GM12878 (cell line): ENCODE data around the gene PREB. TPM values are rescaled to one million over a fixed set of nuclear protein-coding genes. Genes with fewer than 3 reads are reported as not detected.
A peak's percentile ranks its signal among the peaks of the same experiment; 100 is the strongest.

ENCODE experiments used
- CBX5 ChIP-seq: sonication (generic); IDR thresholded peaks from 2 replicates; pipeline ENCODE4 v1.6.1; 2016; ENCODE audit warnings: low read depth, moderate library complexity, mild to moderate bottlenecking, inconsistent platforms
- CUX1 ChIP-seq: IDR thresholded peaks from 2 replicates; pipeline ENCODE4 v1.6.1; 2012; ENCODE audit warnings: improper control_type of control experiment, low read depth, low read length; ENCODE audit not compliant: insufficient replicate concordance
- E2F8 ChIP-seq: fragments of 450-650 bp; IDR thresholded peaks from 2 replicates; pipeline ENCODE4 v1.6.1; 2018; ENCODE audit warnings: mild to moderate bottlenecking, low read depth, moderate library complexity; ENCODE audit not compliant: partially characterized antibody
- KAT2A ChIP-seq: conservative IDR thresholded peaks from 2 replicates; pipeline ENCODE4 v1.6.1; 2011; ENCODE audit warnings: low read depth, low read length; ENCODE audit not compliant: control insufficient read depth
- POLR2A ChIP-seq: IDR thresholded peaks from 2 replicates; pipeline ENCODE4 v1.6.1; 2011; ENCODE audit warnings: low read depth, mild to moderate bottlenecking, low read length
- POU2F2 ChIP-seq: IDR thresholded peaks from 3 replicates; pipeline ENCODE4 v1.6.1; 2011; ENCODE audit warnings: low read depth, mild to moderate bottlenecking, low read length, borderline replicate concordance
- RAD21 ChIP-seq: IDR thresholded peaks from 2 replicates; pipeline ENCODE4 v1.6.1; 2011; ENCODE audit warnings: mild to moderate bottlenecking, low read depth, low read length, moderate library complexity; ENCODE audit not compliant: insufficient read depth
- RAD51 ChIP-seq: fragments of 450-650 bp; IDR thresholded peaks from 2 replicates; pipeline ENCODE4 v1.6.1; 2016; ENCODE audit warnings: moderate library complexity, mild to moderate bottlenecking, inconsistent platforms
- REST ChIP-seq: IDR thresholded peaks from 2 replicates; pipeline ENCODE4 v1.6.1; 2012; ENCODE audit warnings: mild to moderate bottlenecking, low read depth, low read length
- SMC3 ChIP-seq: IDR thresholded peaks from 2 replicates; pipeline ENCODE4 v1.6.1; 2011; ENCODE audit warnings: low read length, improper control_type of control experiment, borderline replicate concordance
- TAF1 ChIP-seq: IDR thresholded peaks from 2 replicates; pipeline ENCODE4 v1.6.1; 2011; ENCODE audit warnings: mild to moderate bottlenecking, low read depth, low read length, borderline replicate concordance
- USF1 ChIP-seq: IDR thresholded peaks from 2 replicates; pipeline ENCODE4 v1.6.1; 2011; ENCODE audit warnings: borderline replicate concordance, low read depth, mild to moderate bottlenecking, moderate library complexity, mixed read lengths, low read length; ENCODE audit not compliant: insufficient read depth; ENCODE audit errors: extremely low read length
- USF2 ChIP-seq: IDR thresholded peaks from 2 replicates; pipeline ENCODE4 v1.6.1; 2011; ENCODE audit warnings: low read depth, low read length, improper control_type of control experiment, borderline replicate concordance
- YY1 ChIP-seq: IDR thresholded peaks from 2 replicates; pipeline ENCODE4 v1.6.1; 2011; ENCODE audit warnings: low read depth, mild to moderate bottlenecking, low read length
- ZNF207 ChIP-seq: fragments of 450-650 bp; IDR thresholded peaks from 2 replicates; pipeline ENCODE4 v1.6.1; 2014; ENCODE audit warnings: antibody characterized with exemption, mild to moderate bottlenecking, borderline replicate concordance
- polyA plus RNA-seq, 11 experiments: library from polyadenylated mRNA; depleted of rRNA in 4 of 11; unstranded in 6 of 11; stranded (reverse) in 5 of 11; fragments of >200 nt; fragmentation: Nextera tagmentation in 4 of 11; fragmentation: Illumina TruSeq in 1 of 11; extraction: Ambion mirVana in 4 of 11; extraction: Trizol in 1 of 11; gene quantifications; 1 replicate in 1 of 11; 2 replicates in 10 of 11; pipeline versions ENCODE4 v1.2.1 to v1.2.3, GENCODE V29; 2011 to 2016; ENCODE audit warnings: inconsistent platforms in 2 of 11, missing spikeins in 2 of 11, low read depth in 1 of 11
- total RNA-seq, 4 experiments: library from RNA; depleted of rRNA in 3 of 4; stranded (reverse); fragments of >200 nt in 3 of 4; fragmentation: Illumina TruSeq in 1 of 4; extraction: Trizol in 1 of 4; gene quantifications; 2 replicates each; pipeline versions ENCODE4 v1.2.1 to v1.2.3, GENCODE V29; 2013 to 2021

PREB gene
- total and polyA plus RNA-seq, 10 of the 15 experiments (the other 5 are each of a cell fraction or from before 2014, with no cell fraction given), result 26.3 to 101 (median 52.7) TPM

GRCh38 chr2:27086090-27086723 lies 48.2 kb downstream of the PREB start (continued):
- TF ChIP-seq REST (0 out of 2 replicates have a peak, but pooled peaks have one; percentile 15), ZNF207 (0 out of 2 replicates have a peak, but pooled peaks have one; percentile 53), SMC3 (peak; percentile 52), USF1 (peak; percentile 85), KAT2A (no peak), POU2F2 (peak; percentile 44; the same call in 1 of the 3 replicates), E2F8 (peak; percentile 66), CBX5 (peak; percentile 16; the same call in 1 of the 2 replicates), RAD51 (no peak), TAF1 (peak; percentile 43; the same call in 1 of the 2 replicates), CUX1 (no peak), YY1 (peak; percentile 78), POLR2A (peak; percentile 80), RAD21 (peak; percentile 47), USF2 (peak; percentile 50)
